ENCODE measurements around the gene PSMB5.

GRCh38 chr14:23056956-23057756 is 22.5 kb upstream of the PSMB5 start, which contains the start of gene CDH24:
- no peak for TF ChIP-seq PRDM2 (tag by site-specific recombination; IDR thresholded peaks at IDR 0.05; ENCODE audit: borderline replicate concordance)
- TF ChIP-seq CTCF (tag by site-specific recombination; IDR thresholded peaks at IDR 0.05) = no peak
- TF ChIP-seq ZNF239 (tag by site-specific recombination; IDR thresholded peaks at IDR 0.05) = no peak
- no peak for TF ChIP-seq ZNF416 (tag by site-specific recombination; IDR thresholded peaks at IDR 0.05)
- TF ChIP-seq ELK4 (IDR thresholded peaks at IDR 0.05; ENCODE audit: borderline replicate concordance, low read depth, low read length) = no peak
- TF ChIP-seq TCF7L2 (IDR thresholded peaks at IDR 0.05; ENCODE audit: borderline replicate concordance, low read depth, low read length) = no peak
- TF ChIP-seq ZBTB8A (tag by site-specific recombination; IDR thresholded peaks at IDR 0.05) = peak; percentile 23; the same call in 1 of the 2 replicates
- no peak for TF ChIP-seq REST (tag by site-specific recombination; IDR thresholded peaks at IDR 0.05)

All from HEK293 (cell line).